ENCODE measurements around the gene SELENON. TPM values are rescaled to one million over a fixed set of nuclear protein-coding genes. Genes with fewer than 3 reads are reported as not detected.
A peak's percentile ranks its signal among the peaks of the same experiment; 100 is the strongest.

Gene SELENON
- total and polyA plus RNA-seq, 2 of the 13 experiments (the other 11 are each of a cell fraction or from before 2014, with no cell fraction given) = 3.8 to 8.0 TPM

DNA sequence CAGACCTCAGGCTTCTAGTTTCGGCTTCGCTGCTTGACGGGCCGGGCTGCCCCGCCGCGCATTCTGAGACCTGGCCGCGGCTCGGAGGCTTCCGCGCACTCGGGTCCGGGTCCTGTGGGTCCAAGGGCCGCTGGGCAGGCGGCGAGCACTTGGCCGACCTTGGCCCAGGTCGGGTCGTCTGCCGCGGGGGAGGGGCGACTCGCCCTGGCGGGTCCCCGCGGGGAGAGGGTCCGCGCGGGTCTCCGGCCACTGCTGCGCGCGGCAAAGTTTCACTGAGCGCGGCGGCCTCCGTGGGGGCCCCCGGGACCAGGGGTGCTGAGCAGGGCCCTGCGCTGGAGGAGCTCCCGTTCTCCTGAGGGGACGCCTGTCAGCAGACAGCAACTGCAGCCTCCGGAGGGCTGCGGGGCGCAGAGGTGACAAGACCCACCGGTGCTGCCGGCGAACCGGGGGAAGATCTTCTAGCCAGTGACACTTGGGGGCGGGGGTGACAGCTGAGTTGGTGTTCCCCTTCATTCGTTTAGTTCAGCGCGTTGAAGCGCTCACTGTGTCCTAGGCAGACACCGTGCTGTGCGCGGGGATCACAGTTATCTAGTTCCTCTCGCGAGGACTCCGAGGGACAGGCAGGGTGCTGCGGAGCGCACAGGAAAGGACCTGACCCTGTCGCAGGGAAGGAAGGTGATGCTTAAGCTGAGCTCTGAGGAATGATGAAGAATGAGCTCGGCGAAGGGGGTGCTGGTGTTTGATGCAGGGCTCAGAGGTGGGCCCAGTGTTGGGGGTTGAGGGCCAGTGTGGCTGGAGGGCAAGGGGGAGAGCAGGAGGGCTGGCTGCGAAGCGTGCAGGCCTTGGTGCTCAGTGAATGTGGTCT lies 20.5 kb downstream of the SELENON start (continued):
- TF ChIP-seq, protein P1, sequence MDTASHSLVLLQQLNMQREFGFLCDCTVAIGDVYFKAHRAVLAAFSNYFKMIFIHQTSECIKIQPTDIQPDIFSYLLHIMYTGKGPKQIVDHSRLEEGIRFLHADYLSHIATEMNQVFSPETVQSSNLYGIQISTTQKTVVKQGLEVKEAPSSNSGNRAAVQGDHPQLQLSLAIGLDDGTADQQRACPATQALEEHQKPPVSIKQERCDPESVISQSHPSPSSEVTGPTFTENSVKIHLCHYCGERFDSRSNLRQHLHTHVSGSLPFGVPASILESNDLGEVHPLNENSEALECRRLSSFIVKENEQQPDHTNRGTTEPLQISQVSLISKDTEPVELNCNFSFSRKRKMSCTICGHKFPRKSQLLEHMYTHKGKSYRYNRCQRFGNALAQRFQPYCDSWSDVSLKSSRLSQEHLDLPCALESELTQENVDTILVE (CRISPR knock-in tag; IDR thresholded peaks at IDR 0.05) = no peak
- peak; percentile 21 for TF ChIP-seq SKI (IDR thresholded peaks at IDR 0.05; ENCODE audit: partially characterized antibody)
- TF ChIP-seq, protein P2, sequence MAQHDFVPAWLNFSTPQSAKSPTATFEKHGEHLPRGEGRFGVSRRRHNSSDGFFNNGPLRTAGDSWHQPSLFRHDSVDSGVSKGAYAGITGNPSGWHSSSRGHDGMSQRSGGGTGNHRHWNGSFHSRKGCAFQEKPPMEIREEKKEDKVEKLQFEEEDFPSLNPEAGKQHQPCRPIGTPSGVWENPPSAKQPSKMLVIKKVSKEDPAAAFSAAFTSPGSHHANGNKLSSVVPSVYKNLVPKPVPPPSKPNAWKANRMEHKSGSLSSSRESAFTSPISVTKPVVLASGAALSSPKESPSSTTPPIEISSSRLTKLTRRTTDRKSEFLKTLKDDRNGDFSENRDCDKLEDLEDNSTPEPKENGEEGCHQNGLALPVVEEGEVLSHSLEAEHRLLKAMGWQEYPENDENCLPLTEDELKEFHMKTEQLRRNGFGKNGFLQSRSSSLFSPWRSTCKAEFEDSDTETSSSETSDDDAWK (CRISPR knock-in tag; IDR thresholded peaks at IDR 0.05) = no peak
- no peak; the same call in 1 of the 2 replicates for TF ChIP-seq ZNF891 (CRISPR knock-in tag; IDR thresholded peaks at IDR 0.05)
- peak; percentile 65; the same call in 1 of the 2 replicates for TF ChIP-seq HNF4A (CRISPR knock-in tag; IDR thresholded peaks at IDR 0.05)
- TF ChIP-seq, protein P3, sequence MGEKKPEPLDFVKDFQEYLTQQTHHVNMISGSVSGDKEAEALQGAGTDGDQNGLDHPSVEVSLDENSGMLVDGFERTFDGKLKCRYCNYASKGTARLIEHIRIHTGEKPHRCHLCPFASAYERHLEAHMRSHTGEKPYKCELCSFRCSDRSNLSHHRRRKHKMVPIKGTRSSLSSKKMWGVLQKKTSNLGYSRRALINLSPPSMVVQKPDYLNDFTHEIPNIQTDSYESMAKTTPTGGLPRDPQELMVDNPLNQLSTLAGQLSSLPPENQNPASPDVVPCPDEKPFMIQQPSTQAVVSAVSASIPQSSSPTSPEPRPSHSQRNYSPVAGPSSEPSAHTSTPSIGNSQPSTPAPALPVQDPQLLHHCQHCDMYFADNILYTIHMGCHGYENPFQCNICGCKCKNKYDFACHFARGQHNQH (CRISPR knock-in tag; IDR thresholded peaks at IDR 0.05) = no peak
- no peak for TF ChIP-seq PAWR (CRISPR knock-in tag; IDR thresholded peaks at IDR 0.05; ENCODE audit: borderline replicate concordance)
- no peak for TF ChIP-seq RFXANK (CRISPR knock-in tag; IDR thresholded peaks at IDR 0.05)
- no peak for TF ChIP-seq ZNF143 (CRISPR knock-in tag; IDR thresholded peaks at IDR 0.05)
- TF ChIP-seq FOXP4 (CRISPR knock-in tag; IDR thresholded peaks at IDR 0.05) = no peak
- TF ChIP-seq MEF2D (CRISPR knock-in tag; IDR thresholded peaks at IDR 0.05) = no peak
- no peak for TF ChIP-seq KDM6A (CRISPR knock-in tag; IDR thresholded peaks at IDR 0.05; ENCODE audit: low read depth)
- no peak for TF ChIP-seq NR2F2 (IDR thresholded peaks at IDR 0.05; ENCODE audit: borderline replicate concordance, low read depth)
- no peak for TF ChIP-seq FOXA3 (CRISPR knock-in tag; IDR thresholded peaks at IDR 0.05)
- TF ChIP-seq POGZ (CRISPR knock-in tag; IDR thresholded peaks at IDR 0.05) = no peak
- 0 out of 2 replicates have a peak, but pooled peaks have one; percentile 9 for TF ChIP-seq CREBL2 (CRISPR knock-in tag; IDR thresholded peaks at IDR 0.05; ENCODE audit: borderline replicate concordance)
- TF ChIP-seq YY1 (IDR thresholded peaks at IDR 0.05; ENCODE audit: insufficient read depth, insufficient replicate concordance, low read depth, low read length) = no peak
- no peak for TF ChIP-seq CBX5 (CRISPR knock-in tag; IDR thresholded peaks at IDR 0.05; ENCODE audit: borderline replicate concordance)
- no peak for TF ChIP-seq TBP (CRISPR knock-in tag; IDR thresholded peaks at IDR 0.05)
- TF ChIP-seq ZNF607 (CRISPR knock-in tag; IDR thresholded peaks at IDR 0.05; ENCODE audit: borderline replicate concordance) = peak; percentile 43; the same call in 1 of the 2 replicates
- TF ChIP-seq, protein P4, sequence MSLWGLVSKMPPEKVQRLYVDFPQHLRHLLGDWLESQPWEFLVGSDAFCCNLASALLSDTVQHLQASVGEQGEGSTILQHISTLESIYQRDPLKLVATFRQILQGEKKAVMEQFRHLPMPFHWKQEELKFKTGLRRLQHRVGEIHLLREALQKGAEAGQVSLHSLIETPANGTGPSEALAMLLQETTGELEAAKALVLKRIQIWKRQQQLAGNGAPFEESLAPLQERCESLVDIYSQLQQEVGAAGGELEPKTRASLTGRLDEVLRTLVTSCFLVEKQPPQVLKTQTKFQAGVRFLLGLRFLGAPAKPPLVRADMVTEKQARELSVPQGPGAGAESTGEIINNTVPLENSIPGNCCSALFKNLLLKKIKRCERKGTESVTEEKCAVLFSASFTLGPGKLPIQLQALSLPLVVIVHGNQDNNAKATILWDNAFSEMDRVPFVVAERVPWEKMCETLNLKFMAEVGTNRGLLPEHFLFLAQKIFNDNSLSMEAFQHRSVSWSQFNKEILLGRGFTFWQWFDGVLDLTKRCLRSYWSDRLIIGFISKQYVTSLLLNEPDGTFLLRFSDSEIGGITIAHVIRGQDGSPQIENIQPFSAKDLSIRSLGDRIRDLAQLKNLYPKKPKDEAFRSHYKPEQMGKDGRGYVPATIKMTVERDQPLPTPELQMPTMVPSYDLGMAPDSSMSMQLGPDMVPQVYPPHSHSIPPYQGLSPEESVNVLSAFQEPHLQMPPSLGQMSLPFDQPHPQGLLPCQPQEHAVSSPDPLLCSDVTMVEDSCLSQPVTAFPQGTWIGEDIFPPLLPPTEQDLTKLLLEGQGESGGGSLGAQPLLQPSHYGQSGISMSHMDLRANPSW (CRISPR knock-in tag; IDR thresholded peaks at IDR 0.05; ENCODE audit: borderline replicate concordance) = no peak; the same call in 1 of the 2 replicates
